Measurements from ENCODE around the gene RXRA.

RXRA gene

DNA sequence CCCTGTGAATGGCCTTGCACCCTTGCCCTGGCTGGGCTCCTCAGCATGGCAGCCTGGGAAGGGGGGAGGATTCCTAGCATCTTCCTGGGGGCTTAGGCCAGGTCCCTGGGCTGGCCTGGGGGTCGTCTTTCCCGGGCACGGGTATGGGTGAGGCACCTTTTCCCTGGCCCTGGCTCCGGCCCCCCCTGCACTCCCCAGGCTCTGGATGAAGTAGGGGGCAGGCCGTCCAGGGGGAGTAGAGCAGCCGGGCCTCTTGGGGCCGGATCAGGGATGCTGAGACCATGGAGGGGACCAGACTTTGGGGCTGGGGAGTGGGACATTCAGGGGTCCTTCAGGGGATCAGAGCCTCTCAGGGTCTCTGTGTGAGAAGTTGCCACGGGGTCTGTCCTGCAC lies 6.6 kb downstream of the RXRA start:
- TF ChIP-seq, protein P1, sequence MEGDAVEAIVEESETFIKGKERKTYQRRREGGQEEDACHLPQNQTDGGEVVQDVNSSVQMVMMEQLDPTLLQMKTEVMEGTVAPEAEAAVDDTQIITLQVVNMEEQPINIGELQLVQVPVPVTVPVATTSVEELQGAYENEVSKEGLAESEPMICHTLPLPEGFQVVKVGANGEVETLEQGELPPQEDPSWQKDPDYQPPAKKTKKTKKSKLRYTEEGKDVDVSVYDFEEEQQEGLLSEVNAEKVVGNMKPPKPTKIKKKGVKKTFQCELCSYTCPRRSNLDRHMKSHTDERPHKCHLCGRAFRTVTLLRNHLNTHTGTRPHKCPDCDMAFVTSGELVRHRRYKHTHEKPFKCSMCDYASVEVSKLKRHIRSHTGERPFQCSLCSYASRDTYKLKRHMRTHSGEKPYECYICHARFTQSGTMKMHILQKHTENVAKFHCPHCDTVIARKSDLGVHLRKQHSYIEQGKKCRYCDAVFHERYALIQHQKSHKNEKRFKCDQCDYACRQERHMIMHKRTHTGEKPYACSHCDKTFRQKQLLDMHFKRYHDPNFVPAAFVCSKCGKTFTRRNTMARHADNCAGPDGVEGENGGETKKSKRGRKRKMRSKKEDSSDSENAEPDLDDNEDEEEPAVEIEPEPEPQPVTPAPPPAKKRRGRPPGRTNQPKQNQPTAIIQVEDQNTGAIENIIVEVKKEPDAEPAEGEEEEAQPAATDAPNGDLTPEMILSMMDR (IDR thresholded peaks at IDR 0.05) = no peak
- Histone ChIP-seq H3K79me2 (peaks cover 95% of the 10 kb centered on the region), H3K4me3 (ENCODE audit: low read depth, low read length) (no peak overlapping the region), H3K4me2 (ENCODE audit: low read length) (no peak overlapping the region), H2AFZ (no peak overlapping the region), H3K36me3 (ENCODE audit: control insufficient read depth, insufficient read depth, low read length) (no peaks in the 10 kb centered on the region), H3K27ac (no peak overlapping the region), H3K9me3 (ENCODE audit: control insufficient read depth, low read length) (no peaks in the 10 kb centered on the region), H3K9ac (no peak overlapping the region), H3K4me1 (peaks cover 37% of the 10 kb centered on the region), H3K27me3 (ENCODE audit: control insufficient read depth, insufficient read depth, low read length) (no peaks in the 10 kb centered on the region)

DNA sequence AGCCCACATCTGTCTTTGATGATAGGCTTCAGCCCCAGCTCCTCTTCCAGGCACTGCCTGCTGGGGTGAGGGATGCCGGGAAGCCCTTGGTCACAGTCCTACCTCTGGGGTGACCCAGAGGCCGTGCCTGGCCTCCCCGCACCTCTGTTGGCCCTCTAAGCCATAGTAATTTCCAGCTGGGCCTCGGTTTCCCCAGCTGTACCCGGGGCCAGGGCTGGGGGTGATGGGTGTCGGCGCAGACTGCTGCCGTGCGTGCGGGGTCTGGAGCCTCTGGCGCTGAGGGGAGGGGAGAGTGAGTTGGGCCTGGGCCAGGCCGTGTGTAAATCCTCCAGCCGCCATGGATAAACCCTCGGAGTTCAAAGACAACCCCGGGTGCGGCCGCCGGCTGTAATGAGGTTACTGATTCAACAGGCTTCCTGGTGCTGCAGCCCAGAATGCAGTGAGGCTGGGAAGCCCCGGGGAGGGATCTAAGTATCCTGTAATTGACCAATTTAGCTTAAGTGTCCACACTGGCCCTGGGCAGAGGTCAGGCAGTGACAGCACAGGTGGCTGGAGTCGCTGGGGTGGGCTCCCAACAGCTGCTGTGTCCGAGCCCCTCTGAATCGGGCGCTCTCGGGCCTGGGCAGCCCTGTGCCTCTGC lies 7.1 kb downstream of the RXRA start:
- Histone ChIP-seq H3K79me2 (peaks cover 95% of the 10 kb centered on the region), H2AFZ (no peak overlapping the region), H3K9ac (no peak overlapping the region), H3K4me2 (ENCODE audit: low read length) (no peak overlapping the region), H3K4me1 (peaks cover 38% of the 10 kb centered on the region), H3K9me3 (ENCODE audit: control insufficient read depth, low read length) (no peaks in the 10 kb centered on the region), H3K27ac (no peak overlapping the region), H3K4me3 (ENCODE audit: low read depth, low read length) (no peak overlapping the region), H3K36me3 (ENCODE audit: control insufficient read depth, insufficient read depth, low read length) (no peaks in the 10 kb centered on the region), H3K27me3 (ENCODE audit: control insufficient read depth, insufficient read depth, low read length) (no peaks in the 10 kb centered on the region)
- TF ChIP-seq, protein P1 (IDR thresholded peaks at IDR 0.05) = no peak

DNA sequence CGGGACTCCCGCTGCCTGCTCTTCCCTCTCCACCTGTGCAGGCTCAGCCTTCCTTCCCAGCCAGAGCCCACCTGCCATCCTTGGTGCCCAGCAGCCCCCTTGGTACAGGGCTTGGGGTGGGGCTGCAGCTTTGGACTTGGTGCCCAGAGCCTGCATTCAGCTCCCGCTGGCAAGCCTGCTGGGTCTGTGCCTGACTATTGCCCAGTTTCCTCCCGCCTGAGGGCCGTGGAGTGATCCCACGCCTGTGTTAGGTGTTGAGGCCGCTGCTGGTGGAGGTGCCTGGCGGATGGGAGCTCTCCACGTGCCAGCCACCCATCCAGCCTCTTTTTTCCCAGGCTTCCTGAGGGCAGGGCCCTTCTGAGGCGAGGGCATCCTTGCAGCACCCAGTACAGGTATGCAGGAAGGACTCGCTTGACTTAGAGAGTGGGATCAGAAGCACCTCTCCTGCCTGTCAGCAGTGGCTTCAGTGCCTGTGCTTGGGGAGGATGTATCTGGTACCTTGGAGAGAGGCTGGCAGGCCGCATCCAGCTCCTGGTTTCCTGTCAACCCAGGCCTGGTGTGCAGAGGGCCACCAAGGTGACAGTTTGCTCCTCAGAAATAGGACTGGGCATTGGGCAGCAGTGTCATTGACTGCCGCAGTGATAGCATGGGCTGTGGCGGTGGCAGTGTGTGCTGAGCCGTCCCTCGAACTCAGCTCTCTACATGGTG lies 7.8 kb downstream of the RXRA start:
- H2AFZ ChIP-seq = no peak overlapping the region
- no peaks in the 10 kb centered on the region for H3K27me3 ChIP-seq (ENCODE audit: control insufficient read depth, insufficient read depth, low read length)
- H3K4me1 ChIP-seq = peaks cover 41% of the 10 kb centered on the region
- H3K4me3 ChIP-seq (ENCODE audit: low read depth, low read length) = no peak overlapping the region
- H3K9me3 ChIP-seq (ENCODE audit: control insufficient read depth, low read length) = no peaks in the 10 kb centered on the region
- H3K27ac ChIP-seq = no peak overlapping the region
- H3K79me2 ChIP-seq = peaks cover 95% of the 10 kb centered on the region
- H3K9ac ChIP-seq = no peak overlapping the region
- TF ChIP-seq, protein P1 (IDR thresholded peaks at IDR 0.05) = no peak
- H3K36me3 ChIP-seq (ENCODE audit: control insufficient read depth, insufficient read depth, low read length) = no peaks in the 10 kb centered on the region
- H3K4me2 ChIP-seq (ENCODE audit: low read length) = no peak overlapping the region

DNA sequence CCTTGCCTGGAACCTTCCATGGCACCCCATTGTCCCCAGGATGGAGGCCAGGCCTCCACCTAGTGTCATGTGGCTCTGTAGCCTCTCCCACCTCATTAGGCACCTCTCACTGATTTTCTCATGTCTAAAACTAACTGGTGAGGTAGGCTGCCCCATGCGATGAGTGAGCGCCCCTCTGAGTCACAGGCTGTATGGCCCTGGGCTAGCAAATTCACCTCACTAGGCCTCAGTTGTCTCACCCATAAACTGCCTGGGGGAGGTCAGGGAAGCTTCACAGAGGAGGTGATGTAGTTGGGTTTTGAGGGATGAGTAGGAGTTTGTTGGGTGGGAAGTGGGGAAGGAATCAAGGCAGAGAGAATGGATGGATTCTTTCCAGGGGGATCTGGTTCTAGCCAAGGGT lies 8.8 kb downstream of the RXRA start:
- TF ChIP-seq, protein P1 (IDR thresholded peaks at IDR 0.05) = no peak
- no peak overlapping the region for H2AFZ ChIP-seq
- no peaks in the 10 kb centered on the region for H3K36me3 ChIP-seq (ENCODE audit: control insufficient read depth, insufficient read depth, low read length)
- no peak overlapping the region for H3K4me2 ChIP-seq (ENCODE audit: low read length)
- no peak overlapping the region for H3K4me3 ChIP-seq (ENCODE audit: low read depth, low read length)
- H3K9me3 ChIP-seq (ENCODE audit: control insufficient read depth, low read length) = no peaks in the 10 kb centered on the region
- no peaks in the 10 kb centered on the region for H3K27me3 ChIP-seq (ENCODE audit: control insufficient read depth, insufficient read depth, low read length)
- peaks cover 39% of the 10 kb centered on the region for H3K4me1 ChIP-seq
- no peak overlapping the region for H3K27ac ChIP-seq
- H3K9ac ChIP-seq = no peak overlapping the region
- H3K79me2 ChIP-seq = peaks cover 95% of the 10 kb centered on the region

All from parathyroid adenoma (tissue), 2 donors.